Right atrium auricular region (tissue), 2 donors: ENCODE data around the gene SORCS1. TPM values are rescaled to one million over a fixed set of nuclear protein-coding genes. Genes with fewer than 3 reads are reported as not detected.

ENCODE experiments used
- DNase-seq: peaks from one replicate; pipeline ENCODE4 v3.0.0-alpha.2; 2019; ENCODE audit warnings: low spot score
- H3K27ac ChIP-seq, 2 donors: fragments of 200-600 bp; sonication (generic); 1 replicate in 1 of 2; 2 replicates in 1 of 2; pipeline ENCODE4 v1.5.1; 2016 to 2019
- H3K27me3 ChIP-seq, 2 donors: fragments of 200-600 bp; sonication (generic); one replicate each; pipeline versions ENCODE4 v1.5.1 to v1.6.0; 2017 to 2019
- H3K36me3 ChIP-seq: fragments of 200-600 bp; sonication (generic); one replicate; pipeline ENCODE4 v1.5.1; 2016
- H3K4me1 ChIP-seq, 2 donors: fragments of 200-600 bp; sonication (generic); one replicate each; pipeline versions ENCODE4 v1.5.1 to v1.6.0; 2017 to 2019
- H3K4me3 ChIP-seq, 2 donors: fragments of 200-600 bp; sonication (generic); 1 replicate in 1 of 2; 2 replicates in 1 of 2; pipeline ENCODE4 v1.5.1; 2017 to 2019; ENCODE audit warnings: mild to moderate bottlenecking in 1 of 2, moderate library complexity in 1 of 2
- H3K9me3 ChIP-seq, 2 donors: fragments of 200-600 bp; sonication (generic); one replicate each; pipeline ENCODE4 v1.5.1; 2019
- total RNA-seq, 2 donors: library from RNA; depleted of rRNA; stranded (reverse); fragments of >200 nt; gene quantifications; one replicate each; pipeline ENCODE4 v1.1.0, GENCODE V29; 2016
- TF ChIP-seq, protein P1 (sequence below), 2 donors: fragments of 200-600 bp; sonication (generic); IDR thresholded peaks; one replicate each; pipeline ENCODE4 v1.5.1; 2019; ENCODE audit warnings: antibody characterized with exemption in 2 of 2

Gene SORCS1
- total RNA-seq, 2 donors from 2014 or later = 1.6 to 4.2 TPM

DNA sequence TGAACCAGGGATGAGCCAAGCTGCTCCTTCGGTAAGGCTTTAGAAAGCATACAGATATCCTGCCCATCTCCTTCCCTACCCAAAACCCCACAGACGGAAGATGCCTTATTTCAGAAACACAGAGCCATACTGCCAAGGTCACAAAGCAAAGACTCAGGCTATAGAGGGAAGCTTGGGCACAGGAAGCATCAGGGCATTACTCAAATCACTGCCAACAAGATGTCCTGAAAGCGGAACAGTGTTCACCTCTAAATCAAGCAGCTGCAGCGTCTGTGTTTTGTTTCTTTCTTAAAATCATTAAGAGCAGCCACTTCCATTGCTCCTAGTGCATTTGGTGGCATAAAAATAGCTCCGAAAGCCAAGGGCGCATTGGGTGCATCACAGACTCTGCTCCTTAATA, 307.3 kb downstream of the SORCS1 start:
- TF ChIP-seq, protein P1, sequence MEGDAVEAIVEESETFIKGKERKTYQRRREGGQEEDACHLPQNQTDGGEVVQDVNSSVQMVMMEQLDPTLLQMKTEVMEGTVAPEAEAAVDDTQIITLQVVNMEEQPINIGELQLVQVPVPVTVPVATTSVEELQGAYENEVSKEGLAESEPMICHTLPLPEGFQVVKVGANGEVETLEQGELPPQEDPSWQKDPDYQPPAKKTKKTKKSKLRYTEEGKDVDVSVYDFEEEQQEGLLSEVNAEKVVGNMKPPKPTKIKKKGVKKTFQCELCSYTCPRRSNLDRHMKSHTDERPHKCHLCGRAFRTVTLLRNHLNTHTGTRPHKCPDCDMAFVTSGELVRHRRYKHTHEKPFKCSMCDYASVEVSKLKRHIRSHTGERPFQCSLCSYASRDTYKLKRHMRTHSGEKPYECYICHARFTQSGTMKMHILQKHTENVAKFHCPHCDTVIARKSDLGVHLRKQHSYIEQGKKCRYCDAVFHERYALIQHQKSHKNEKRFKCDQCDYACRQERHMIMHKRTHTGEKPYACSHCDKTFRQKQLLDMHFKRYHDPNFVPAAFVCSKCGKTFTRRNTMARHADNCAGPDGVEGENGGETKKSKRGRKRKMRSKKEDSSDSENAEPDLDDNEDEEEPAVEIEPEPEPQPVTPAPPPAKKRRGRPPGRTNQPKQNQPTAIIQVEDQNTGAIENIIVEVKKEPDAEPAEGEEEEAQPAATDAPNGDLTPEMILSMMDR (IDR thresholded peaks at IDR 0.05) = no peak
- no peak for DNase-seq
- Histone ChIP-seq H3K4me1 (no peaks in the 10 kb centered on the region), H3K4me3 (no peak overlapping the region), H3K27ac (no peak overlapping the region), H3K9me3 (peaks cover 0 to 5% of the 10 kb centered on the region in 2 donors), H3K27me3 (no peaks in the 10 kb centered on the region), H3K36me3 (no peaks in the 10 kb centered on the region)

DNA sequence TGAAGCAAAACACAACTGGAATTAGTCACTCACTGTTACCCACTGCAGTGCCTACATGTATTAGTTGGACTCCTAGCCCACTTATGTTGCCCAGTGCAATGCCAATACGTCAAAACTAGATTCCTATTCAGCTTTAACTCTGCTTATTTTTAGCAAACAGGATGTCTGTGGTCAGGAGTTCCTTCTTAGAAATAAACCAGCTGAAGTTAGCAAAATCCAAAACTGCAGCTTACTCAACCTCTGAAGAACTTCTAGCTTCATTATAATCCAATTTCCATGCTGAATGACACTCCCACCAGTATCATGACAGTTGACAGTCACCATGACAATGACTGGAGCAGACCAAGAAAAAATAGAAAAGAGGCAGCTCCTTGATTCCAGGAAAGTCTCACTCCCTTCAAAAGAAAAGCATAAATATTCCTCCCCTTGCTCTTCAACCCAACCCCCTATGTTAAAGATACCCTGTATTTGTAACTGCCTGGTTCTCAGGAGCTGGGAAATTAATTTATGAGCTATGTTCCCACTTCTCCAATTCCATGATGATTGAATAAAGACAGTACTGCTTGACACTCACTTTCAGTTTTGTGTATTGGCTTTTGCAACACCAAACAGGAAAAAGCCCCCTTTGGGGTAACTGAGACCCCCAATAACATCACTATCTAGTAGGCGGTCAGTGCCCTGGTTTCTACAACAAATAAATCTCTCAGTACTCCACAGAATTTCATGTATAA, 327.4 kb downstream of the SORCS1 start:
- H3K36me3 ChIP-seq = no peaks in the 10 kb centered on the region
- no peak overlapping the region for H3K27ac ChIP-seq
- DNase-seq = no peak
- no peak overlapping the region for H3K4me3 ChIP-seq
- H3K4me1 ChIP-seq = no peaks in the 10 kb centered on the region
- TF ChIP-seq, protein P1 (IDR thresholded peaks at IDR 0.05) = no peak
- H3K27me3 ChIP-seq = no peaks in the 10 kb centered on the region
- H3K9me3 ChIP-seq = no peaks in the 10 kb centered on the region

GRCh38 chr10:106832846-106833245, 331.7 kb downstream of the SORCS1 start:
- H3K36me3 ChIP-seq = no peaks in the 10 kb centered on the region
- H3K4me3 ChIP-seq = no peak overlapping the region
- no peaks in the 10 kb centered on the region for H3K9me3 ChIP-seq
- no peak overlapping the region for H3K27ac ChIP-seq
- no peak for DNase-seq
- H3K27me3 ChIP-seq = no peaks in the 10 kb centered on the region
- no peaks in the 10 kb centered on the region for H3K4me1 ChIP-seq
- TF ChIP-seq, protein P1 (IDR thresholded peaks at IDR 0.05) = no peak

- H3K4me3 ChIP-seq = no peak overlapping the region
- H3K36me3 ChIP-seq = no peaks in the 10 kb centered on the region
- H3K27ac ChIP-seq = no peak overlapping the region
- H3K27me3 ChIP-seq = no peaks in the 10 kb centered on the region
- TF ChIP-seq, protein P1 (IDR thresholded peaks at IDR 0.05) = no peak
- H3K4me1 ChIP-seq = peaks cover 0 to 9% of the 10 kb centered on the region in 2 donors
- H3K9me3 ChIP-seq = no peaks in the 10 kb centered on the region
- DNase-seq = no peak
These were observed 334.0 kb downstream of the SORCS1 start for GRCh38 chr10:106830471-106830870.

- Histone ChIP-seq H3K9me3 (no peaks in the 10 kb centered on the region), H3K4me1 (peaks cover 0 to 9% of the 10 kb centered on the region in 2 donors), H3K27me3 (no peaks in the 10 kb centered on the region), H3K27ac (no peak overlapping the region), H3K4me3 (no peak overlapping the region), H3K36me3 (no peaks in the 10 kb centered on the region)
- no peak for DNase-seq
- TF ChIP-seq, protein P1 (IDR thresholded peaks at IDR 0.05) = no peak
These were observed 334.5 kb downstream of the SORCS1 start for GRCh38 chr10:106830006-106830405.

DNA sequence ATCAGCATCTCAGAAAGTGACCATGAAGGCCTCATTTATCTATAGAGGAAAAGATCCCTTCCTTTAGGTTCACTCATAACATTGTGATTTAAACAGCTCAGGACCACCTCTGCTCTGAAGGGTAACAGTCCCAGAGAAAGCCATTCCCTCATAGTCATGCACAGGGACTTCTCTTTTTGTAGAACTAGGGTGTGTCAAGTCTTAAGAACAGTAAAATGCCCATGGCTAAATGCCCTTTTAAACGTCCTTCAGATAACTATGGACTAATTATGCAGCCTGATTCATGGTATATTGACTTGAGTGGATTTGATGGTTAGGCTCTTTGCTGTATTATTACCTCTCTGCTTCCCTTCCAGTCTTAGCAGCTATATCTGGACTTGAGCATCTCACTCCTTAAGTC, 337.8 kb downstream of the SORCS1 start:
- no peak overlapping the region for H3K4me3 ChIP-seq
- no peaks in the 10 kb centered on the region for H3K27me3 ChIP-seq
- TF ChIP-seq, protein P1 (IDR thresholded peaks at IDR 0.05) = no peak
- no peaks in the 10 kb centered on the region for H3K9me3 ChIP-seq
- DNase-seq = no peak
- H3K4me1 ChIP-seq = peaks cover 0 to 9% of the 10 kb centered on the region in 2 donors
- H3K36me3 ChIP-seq = no peaks in the 10 kb centered on the region
- no peak overlapping the region for H3K27ac ChIP-seq
